Measurements from ENCODE around the gene CFAP20DC.

DNA sequence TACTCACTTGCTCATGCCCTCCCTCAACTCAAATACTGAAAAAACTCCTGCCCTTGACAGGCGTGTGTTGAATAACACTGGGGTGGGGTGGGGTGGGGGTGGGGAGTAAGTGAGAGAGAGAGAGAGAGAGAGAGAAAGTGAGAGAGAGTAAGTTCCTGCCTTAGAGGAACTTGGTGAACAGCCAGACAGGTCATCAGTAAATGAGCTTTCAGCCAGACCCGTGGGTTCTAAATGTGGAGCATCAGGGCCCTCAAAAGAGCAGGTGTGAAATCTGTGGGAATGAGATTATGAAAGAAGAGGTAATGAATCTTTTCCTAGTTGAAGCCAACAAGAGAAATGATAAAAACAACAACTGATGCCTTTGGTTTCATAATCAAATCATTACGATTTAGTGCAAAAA is 248.9 kb downstream of the CFAP20DC start:
- TF ChIP-seq, protein P1, sequence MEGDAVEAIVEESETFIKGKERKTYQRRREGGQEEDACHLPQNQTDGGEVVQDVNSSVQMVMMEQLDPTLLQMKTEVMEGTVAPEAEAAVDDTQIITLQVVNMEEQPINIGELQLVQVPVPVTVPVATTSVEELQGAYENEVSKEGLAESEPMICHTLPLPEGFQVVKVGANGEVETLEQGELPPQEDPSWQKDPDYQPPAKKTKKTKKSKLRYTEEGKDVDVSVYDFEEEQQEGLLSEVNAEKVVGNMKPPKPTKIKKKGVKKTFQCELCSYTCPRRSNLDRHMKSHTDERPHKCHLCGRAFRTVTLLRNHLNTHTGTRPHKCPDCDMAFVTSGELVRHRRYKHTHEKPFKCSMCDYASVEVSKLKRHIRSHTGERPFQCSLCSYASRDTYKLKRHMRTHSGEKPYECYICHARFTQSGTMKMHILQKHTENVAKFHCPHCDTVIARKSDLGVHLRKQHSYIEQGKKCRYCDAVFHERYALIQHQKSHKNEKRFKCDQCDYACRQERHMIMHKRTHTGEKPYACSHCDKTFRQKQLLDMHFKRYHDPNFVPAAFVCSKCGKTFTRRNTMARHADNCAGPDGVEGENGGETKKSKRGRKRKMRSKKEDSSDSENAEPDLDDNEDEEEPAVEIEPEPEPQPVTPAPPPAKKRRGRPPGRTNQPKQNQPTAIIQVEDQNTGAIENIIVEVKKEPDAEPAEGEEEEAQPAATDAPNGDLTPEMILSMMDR (IDR thresholded peaks at IDR 0.05; ENCODE audit: low read length): no peak
- TF ChIP-seq EZH2 (optimal IDR thresholded peaks at IDR 0.05; ENCODE audit: low read depth, low read length): no peak
